Fibroblast of pulmonary artery (primary cell): ENCODE results near the gene FIS1.
"Not testable (repeated sequence)": the region's sequence is repeated elsewhere in the genome, so short reads cannot be mapped to it uniquely, and the experiment has no call there.

Experiments used
- DNase-seq: peaks from one replicate; pipeline ENCODE4 v3.0.0-alpha.2; 2010; ENCODE audit warnings: low read depth
- H3K4me3 ChIP-seq: replicated peaks from 2 replicates; pipeline ENCODE4 v1.5.1; 2011; ENCODE audit warnings: low read depth, mild to moderate bottlenecking, control low read depth, low read length, moderate library complexity
- TF ChIP-seq, protein P1 (sequence below): IDR thresholded peaks from 2 replicates; pipeline ENCODE4 v1.5.1; 2011; ENCODE audit warnings: mild to moderate bottlenecking, control low read depth, low read length, inconsistent platforms; ENCODE audit errors: missing control alignments

Gene FIS1

DNA sequence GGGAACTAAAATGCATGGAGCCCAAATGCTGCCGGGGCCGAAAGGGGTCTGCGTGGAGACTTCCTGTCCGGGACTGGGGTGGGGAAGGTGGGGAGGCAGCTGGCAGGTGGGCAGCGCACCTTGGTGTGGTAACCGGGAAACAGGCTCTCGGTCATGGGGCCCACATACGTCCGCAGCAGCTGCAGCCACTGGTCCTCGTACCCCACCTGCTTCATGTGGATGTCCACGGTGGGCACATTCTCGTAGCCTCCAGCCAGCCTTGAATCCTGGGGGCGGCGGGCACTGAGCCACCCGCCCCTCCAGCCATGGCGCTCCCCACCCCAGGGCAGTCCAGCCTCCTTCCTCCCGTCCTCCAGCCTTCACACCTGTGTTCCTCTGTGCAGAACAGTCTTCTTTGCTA, 37.4 kb downstream of the FIS1 start:
- TF ChIP-seq, protein P1, sequence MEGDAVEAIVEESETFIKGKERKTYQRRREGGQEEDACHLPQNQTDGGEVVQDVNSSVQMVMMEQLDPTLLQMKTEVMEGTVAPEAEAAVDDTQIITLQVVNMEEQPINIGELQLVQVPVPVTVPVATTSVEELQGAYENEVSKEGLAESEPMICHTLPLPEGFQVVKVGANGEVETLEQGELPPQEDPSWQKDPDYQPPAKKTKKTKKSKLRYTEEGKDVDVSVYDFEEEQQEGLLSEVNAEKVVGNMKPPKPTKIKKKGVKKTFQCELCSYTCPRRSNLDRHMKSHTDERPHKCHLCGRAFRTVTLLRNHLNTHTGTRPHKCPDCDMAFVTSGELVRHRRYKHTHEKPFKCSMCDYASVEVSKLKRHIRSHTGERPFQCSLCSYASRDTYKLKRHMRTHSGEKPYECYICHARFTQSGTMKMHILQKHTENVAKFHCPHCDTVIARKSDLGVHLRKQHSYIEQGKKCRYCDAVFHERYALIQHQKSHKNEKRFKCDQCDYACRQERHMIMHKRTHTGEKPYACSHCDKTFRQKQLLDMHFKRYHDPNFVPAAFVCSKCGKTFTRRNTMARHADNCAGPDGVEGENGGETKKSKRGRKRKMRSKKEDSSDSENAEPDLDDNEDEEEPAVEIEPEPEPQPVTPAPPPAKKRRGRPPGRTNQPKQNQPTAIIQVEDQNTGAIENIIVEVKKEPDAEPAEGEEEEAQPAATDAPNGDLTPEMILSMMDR: no peak
- DNase-seq: no peak
- H3K4me3 ChIP-seq: no peak overlapping the region

DNA sequence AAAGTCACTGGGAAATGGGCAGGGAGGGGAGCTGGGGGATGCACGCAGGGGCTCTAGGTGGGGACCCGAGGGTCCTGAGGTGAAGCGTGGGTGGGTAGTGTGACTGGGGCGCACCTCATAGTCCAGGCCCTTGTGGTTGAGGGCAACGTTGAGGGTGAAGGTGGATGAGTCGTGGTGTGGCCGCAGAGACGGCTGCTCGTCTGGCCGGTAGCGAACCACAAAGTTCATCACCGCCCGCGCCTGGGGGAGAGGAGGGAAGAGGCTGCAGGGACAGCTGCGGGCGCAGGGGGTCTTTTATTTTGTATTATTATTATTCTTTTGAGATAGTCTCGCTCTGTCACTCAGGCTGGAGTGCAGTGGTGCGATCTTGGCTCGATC, 38.2 kb downstream of the FIS1 start:
- TF ChIP-seq, protein P1: no peak
- H3K4me3 ChIP-seq: no peak overlapping the region

DNA sequence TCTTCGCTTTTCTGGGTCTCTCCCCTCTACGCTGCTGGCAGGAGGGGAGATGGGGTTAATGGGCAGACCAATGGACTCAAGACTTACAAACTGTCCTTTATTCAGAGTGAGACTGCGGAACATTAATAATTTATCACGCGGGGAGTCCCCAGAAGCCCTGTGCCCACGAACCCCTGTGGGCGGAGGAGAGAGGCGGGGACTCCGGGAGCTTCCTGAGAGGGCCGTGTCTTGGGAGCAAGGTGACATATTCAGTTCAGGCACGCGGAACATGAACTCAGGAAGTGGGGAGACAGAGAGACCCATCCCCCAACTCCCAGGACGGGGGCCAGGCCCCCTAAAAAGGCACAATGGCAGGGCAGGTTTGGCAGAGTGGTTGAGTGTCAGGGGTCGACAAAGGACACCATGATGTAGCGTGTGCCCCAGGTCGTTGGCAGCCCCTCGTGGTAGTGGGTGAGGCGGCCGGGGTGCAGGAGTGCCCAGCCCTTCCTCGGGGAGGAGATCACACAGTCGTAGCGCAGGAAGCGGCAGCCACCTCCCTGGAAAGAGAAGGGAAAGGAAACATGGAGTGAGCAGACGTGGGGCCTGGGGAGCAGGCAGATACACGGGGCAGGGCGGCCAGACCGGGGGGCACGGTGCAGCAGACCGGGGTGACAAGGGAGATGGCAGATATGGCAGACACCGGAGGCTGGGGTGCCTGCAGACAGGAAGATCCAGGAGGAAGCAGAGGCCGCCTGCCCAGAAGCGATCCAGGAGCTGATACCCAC, 38.8 kb downstream of the FIS1 start:
- TF ChIP-seq, protein P1: no peak
- no peak for DNase-seq
- no peak overlapping the region for H3K4me3 ChIP-seq

More for the DNA sequence above, 38.2 kb downstream of the FIS1 start:
- DNase-seq: no peak

DNA sequence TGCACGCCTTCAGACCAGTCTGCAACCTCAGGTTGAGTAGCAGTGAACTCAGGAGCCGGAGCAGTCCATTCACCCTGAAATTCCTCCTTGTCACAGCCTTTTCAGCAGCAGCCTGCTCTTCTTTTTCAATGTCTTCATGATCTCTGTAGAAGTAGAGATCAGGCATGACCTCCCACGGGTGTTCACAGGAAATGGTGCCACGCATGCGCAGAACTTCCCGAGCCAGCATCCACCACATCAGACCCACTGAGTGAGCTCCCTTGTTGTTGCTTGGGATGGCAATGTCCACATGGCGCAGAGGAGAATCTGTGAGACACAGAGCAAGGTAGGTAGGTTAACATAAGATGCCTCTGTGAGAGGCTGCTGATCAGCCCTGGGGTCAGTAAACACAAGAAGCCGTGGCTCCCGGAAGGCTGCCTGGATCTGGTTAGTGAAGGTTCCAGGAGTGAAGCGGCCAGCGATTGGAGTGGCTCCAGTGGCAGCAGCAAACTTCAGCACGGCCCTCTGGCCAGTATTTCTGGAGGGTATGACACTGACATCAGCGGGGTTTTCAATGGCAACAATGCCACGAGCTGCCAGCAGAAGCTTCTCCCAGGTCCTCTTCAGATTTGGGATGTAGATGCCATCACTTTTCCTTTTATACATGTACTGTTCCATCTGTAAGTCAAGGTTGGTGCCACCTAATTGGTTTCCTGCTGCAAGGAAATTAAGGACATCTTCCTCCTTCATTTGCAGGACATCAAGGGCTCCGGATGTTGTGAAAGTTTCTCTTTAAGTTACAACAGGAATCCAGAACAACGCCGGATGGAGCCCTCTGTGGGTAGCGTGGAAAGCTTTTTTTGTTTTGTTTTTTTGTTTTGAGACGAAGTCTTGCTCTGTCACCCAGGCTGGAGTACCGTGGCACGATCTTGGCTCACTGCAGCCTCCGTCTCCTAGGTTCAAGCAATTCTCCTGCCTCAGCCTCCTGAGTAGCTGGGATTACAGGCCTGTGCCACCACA, 40.8 kb downstream of the FIS1 start:
- not testable (repeated sequence) for H3K4me3 ChIP-seq
- peak; percentile 36 for DNase-seq

DNA sequence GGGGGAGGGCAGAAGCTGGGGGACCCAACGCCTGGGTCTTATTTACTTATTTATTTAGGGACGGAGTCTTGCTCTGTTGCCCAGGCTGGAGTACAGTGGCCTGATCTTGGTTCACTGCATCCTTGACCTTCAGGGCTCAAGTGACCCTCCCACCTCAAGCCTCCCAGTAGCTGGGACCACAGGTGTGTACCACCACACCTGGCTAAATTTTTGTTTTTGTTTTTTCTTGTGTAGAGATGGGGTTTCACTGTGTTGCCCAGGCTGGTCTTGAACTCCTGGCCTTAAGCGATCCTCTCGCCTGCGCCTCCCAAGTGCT, 42.3 kb downstream of the FIS1 start:
- no peak overlapping the region for H3K4me3 ChIP-seq
- DNase-seq: no peak
- TF ChIP-seq, protein P1: no peak

DNA sequence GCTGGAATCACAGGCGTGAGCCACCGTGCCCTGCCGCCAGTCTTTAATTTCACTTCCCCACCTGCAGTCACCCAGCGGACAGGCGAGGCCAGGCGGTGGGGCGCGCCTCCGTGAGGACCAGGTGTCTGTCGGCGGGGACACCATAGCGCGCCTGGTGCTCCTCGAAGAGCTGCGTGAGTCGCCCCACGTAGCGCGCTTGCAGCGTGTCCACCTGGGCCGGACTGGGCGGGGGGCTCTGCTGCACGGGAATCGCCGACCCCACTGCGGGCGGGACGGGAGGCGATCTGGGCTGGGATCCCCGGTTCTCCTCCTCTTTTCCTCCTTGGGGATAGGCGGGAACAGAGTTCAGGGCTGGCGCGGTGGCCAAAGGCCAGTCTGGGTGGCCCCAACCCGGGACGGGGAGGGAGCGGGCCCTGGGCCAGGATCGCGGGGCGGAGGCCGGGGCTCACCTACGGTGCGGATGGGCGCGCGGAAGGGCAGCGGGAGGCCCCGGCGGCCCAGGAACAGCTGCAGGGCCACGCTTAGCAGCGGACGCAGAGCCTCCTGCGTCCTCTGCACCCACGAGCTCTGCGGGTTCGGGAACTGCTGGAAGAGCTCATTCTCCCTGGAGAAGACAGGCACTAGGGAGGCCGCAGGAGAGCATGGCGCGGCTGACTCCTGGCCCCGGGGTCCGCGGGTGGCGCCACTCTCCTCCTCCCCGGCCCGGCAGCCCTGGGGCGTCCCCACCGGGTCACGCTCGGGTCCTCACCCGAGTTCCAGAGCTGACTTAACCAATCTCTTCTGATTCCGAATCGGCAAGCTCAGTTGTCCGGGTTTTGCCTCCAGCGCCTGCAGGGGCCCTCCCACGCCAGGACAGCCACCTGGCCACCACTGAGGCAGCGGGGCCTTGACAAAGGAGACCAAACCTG, 42.9 kb downstream of the FIS1 start:
- no peak overlapping the region for H3K4me3 ChIP-seq

More for the DNA sequence above, 42.9 kb downstream of the FIS1 start:
- TF ChIP-seq, protein P1: no peak
- DNase-seq: no peak
